ENCODE data around the gene GRIPAP1.

The GRIPAP1 gene

GRCh38 chrX:48975541-48975940 is 26.5 kb downstream of the GRIPAP1 start:
- Histone ChIP-seq H3K9me3 (no peaks in the 10 kb centered on the region), H3K4me1 (no peaks in the 10 kb centered on the region), H3K27me3 (no peaks in the 10 kb centered on the region), H3K4me3 (ENCODE audit: low read depth, low read length) (no peak overlapping the region), H3K36me3 (no peaks in the 10 kb centered on the region; the same call in 1 of the 2 replicates)
- DNase-seq: no peak
- TF ChIP-seq CTCF (IDR thresholded peaks at IDR 0.05; ENCODE audit: low read depth, low read length): no peak

- no peak for TF ChIP-seq CTCF (IDR thresholded peaks at IDR 0.05; ENCODE audit: low read depth, low read length)
- Histone ChIP-seq H3K9me3 (no peaks in the 10 kb centered on the region), H3K36me3 (no peaks in the 10 kb centered on the region; the same call in 1 of the 2 replicates), H3K27me3 (no peaks in the 10 kb centered on the region), H3K4me1 (no peaks in the 10 kb centered on the region), H3K4me3 (ENCODE audit: low read depth, low read length) (no peak overlapping the region)
- no peak for DNase-seq
Observed at GRCh38 chrX:48975041-48975440, 27.0 kb downstream of the GRIPAP1 start.

GRCh38 chrX:48974574-48974973 is 27.5 kb downstream of the GRIPAP1 start:
- Histone ChIP-seq H3K36me3 (no peaks in the 10 kb centered on the region; the same call in 1 of the 2 replicates), H3K9me3 (no peaks in the 10 kb centered on the region), H3K4me1 (no peaks in the 10 kb centered on the region), H3K4me3 (ENCODE audit: low read depth, low read length) (no peak overlapping the region), H3K27me3 (no peaks in the 10 kb centered on the region)
- no peak for TF ChIP-seq CTCF (IDR thresholded peaks at IDR 0.05; ENCODE audit: low read depth, low read length)
- no peak for DNase-seq

- TF ChIP-seq CTCF (IDR thresholded peaks at IDR 0.05; ENCODE audit: low read depth, low read length): no peak
- no peaks in the 10 kb centered on the region for H3K4me1 ChIP-seq
- H3K36me3 ChIP-seq: no peaks in the 10 kb centered on the region; the same call in 1 of the 2 replicates
- no peak overlapping the region for H3K4me3 ChIP-seq (ENCODE audit: low read depth, low read length)
- no peak for DNase-seq
- no peaks in the 10 kb centered on the region for H3K9me3 ChIP-seq
- no peaks in the 10 kb centered on the region for H3K27me3 ChIP-seq
Observed at GRCh38 chrX:48974033-48974432, 28.0 kb downstream of the GRIPAP1 start.

- no peaks in the 10 kb centered on the region for H3K9me3 ChIP-seq
- H3K36me3 ChIP-seq: no peaks in the 10 kb centered on the region; the same call in 1 of the 2 replicates
- H3K27me3 ChIP-seq: no peaks in the 10 kb centered on the region
- H3K4me3 ChIP-seq (ENCODE audit: low read depth, low read length): peak overlapping the region; percentile 40
- DNase-seq: peak; percentile 47
- TF ChIP-seq CTCF (IDR thresholded peaks at IDR 0.05; ENCODE audit: low read depth, low read length): peak; percentile 70
- no peaks in the 10 kb centered on the region for H3K4me1 ChIP-seq
Observed at GRCh38 chrX:48972220-48973164, 29.6 kb downstream of the GRIPAP1 start.
